Ramos (cell line): ENCODE data around the gene C6orf132.

Experiments
- in situ Hi-C: fragments of 300-500 bp; cut with MboI; formaldehyde crosslinking; loops from one replicate; pipeline ENCODE4 v1.14.3; 2022; ENCODE audit warnings: low sequenced_read_pairs; ENCODE audit not compliant: unreplicated experiment

Gene C6orf132

GRCh38 chr6:42138190-42138589, 4.2 kb downstream of the C6orf132 start:
- in situ Hi-C loops = no loop called here

GRCh38 chr6:42137194-42137753, 5.1 kb downstream of the C6orf132 start:
- in situ Hi-C loops = no loop called here

DNA sequence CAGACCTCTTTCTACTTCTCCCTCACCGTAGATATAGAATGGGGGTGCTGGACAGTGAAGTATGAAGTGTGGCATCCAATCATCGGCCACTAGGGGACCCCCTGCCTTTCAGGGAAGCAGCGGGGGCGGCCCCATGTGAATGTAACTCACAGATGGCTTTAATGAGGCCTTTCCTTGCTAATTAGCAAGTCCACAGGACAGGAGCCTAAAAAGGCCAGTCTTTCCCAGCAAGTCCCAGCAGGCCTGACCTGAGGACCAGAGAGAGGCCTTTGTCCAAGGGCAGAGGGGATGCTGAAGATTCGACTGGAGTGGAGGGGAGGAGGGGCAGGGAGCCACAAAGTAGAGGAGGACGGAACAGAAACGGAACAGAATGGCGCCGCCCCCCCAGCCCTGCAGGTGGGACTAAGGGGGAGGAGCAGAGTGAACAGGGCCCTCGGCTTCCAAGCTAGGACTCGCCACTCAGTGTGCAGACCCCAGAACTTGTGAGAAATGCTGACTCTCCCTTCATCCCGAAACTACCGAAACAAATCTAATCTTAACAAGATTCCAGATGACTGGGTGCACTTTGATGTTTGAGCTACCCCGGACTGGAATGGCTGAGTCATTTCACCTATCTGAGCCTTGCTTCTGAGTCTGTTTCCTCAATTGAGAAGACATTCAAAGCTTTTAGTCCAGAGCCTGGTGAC, 5.8 kb downstream of the C6orf132 start:
- in situ Hi-C loops = no loop called here

DNA sequence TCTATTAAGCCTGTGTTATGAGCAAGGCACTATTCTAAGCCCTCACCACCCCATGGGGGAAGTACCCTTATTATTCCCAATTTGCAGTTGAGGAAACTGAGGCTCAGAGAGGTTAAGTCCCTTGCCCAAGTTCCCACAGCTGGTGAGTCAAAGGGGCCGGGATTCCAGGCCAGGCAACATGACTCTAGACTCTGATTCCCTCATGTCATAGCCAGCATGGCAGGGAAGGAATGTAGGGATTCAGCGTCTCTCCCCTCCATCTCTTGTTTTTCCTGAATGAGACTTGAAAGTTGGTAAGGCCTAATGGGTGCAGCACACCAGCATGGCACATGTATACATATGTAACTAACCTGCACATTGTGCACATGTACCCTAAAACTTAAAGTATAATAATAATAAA, 6.7 kb downstream of the C6orf132 start:
- in situ Hi-C loops = no loop called here

DNA sequence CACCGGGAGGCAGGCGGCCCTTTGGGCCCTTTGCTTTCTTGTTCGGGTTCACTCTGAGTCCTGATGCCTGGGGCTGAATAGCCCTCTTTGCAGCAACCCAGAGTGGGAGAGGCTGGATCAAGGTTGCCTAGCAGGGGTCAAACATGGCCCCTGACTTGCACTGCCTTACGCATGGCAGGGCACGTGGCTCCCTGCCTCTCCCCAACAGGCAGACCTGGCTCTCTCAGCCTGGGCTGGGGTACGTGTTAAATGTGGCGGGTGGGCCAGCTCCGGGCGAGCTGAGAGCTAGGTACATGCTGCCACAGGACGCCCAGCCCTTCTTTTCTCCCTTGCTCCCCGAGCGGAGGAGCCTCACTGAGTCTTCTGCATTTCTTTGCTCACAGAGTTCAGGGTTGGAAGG, 7.3 kb downstream of the C6orf132 start:
- in situ Hi-C loops = no loop called here

DNA sequence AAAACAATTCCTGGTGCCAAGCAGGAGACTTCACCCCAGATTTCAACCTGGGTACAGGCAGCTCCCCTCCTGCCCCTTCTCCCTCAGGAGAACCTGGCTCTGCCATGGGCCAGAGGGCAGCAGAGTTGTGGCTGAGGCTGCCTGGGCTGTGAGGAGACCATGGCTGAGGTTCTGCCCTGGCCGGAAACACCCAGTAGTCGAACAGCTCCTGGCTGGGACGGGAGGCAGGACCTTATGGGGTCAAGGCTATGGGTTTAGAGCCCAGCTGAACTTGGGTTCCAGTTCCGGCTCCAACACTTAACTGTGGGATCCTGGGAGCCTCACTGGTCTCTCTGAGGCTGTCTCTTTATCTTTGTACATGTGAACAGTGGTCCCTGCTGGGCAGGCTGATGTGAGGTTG, 8.5 kb downstream of the C6orf132 start:
- in situ Hi-C loops = no loop called here

DNA sequence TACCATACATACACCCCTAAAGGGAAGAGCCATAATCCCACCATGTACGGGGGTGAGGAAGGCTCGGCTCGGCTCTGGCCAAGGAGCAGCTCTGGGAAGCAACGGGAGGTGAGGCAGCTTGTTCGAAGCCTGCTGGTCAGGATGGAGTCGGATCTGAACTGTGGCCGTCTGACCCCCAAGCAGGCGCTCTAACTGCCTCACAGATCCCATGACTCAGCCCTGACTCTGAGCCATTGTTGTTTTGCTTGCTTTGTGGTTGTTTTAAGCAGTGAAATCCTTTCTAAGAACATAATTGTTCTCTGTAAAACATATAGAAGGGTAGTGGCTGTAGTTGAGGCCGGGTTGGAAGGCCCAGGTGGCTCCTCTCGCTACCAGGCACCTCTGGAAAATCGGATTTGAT, 10.9 kb downstream of the C6orf132 start:
- in situ Hi-C loops = no loop called here

DNA sequence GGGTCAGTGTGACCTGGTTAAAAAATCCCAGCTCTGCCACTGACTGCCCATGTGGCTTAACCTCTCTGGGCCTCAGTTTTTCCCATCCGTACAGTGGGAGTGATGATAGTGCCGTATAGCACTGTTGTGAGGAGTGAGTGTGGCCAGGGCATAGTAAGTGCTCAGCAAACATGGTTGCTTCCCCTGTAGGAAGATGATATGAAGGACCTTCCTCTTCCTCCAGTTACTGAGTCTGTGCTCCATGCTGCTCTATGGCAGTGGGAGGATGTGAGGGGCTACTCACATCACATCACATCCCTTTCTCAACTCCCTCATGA, 13.1 kb downstream of the C6orf132 start:
- in situ Hi-C loops = no loop called here

GRCh38 chr6:42128460-42129359, 13.7 kb downstream of the C6orf132 start:
- in situ Hi-C loops = no loop called here

DNA sequence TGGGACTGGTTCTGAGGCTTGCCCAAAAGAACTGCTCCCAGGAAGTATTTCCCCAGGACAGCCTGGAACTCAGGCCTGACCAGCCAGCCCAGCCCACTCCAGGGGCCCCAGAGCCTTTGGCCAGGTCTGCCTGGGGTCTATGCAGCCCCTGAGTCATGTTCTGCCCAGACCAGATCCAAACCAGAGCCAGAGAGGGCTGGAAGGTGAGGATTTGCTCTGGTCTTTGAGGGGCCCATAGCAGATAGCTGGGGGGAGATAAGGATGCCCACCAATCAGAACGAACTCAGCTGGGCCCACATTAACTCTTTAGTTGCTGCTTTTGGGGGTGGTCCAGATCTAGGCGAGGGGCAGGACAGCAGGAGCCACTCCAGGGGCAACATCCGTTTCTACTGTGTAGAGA, 16.8 kb downstream of the C6orf132 start:
- in situ Hi-C loops = no loop called here

DNA sequence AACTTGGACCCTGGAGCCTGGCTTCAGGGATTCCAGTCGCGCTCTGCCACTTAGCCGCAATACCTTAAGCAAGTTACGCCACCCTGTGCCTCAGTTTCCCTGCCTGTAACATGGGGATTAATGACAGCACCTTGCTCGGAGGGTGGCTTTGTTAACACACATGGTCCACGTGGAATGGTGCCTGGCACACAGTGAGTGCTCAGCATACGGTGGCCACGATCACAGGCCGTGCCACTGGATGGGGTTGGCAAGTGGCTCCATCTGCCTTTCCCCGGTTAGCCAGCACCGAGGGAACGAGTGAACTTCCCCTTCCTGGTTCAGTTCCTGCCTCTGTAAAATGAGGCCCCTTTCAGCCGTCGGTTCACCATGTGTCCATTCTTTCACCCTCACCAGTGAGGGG, 17.2 kb downstream of the C6orf132 start:
- in situ Hi-C loops = no loop called here

- in situ Hi-C loops = no loop called here
These were observed 18.1 kb downstream of the C6orf132 start for GRCh38 chr6:42124223-42124836.

- in situ Hi-C loops = no loop called here
These were observed 18.9 kb downstream of the C6orf132 start for GRCh38 chr6:42123379-42124103.

GRCh38 chr6:42120895-42121865, 21.2 kb downstream of the C6orf132 start:
- in situ Hi-C loops = no loop called here

- in situ Hi-C loops = no loop called here
These were observed 24.0 kb downstream of the C6orf132 start for GRCh38 chr6:42118162-42119001.

DNA sequence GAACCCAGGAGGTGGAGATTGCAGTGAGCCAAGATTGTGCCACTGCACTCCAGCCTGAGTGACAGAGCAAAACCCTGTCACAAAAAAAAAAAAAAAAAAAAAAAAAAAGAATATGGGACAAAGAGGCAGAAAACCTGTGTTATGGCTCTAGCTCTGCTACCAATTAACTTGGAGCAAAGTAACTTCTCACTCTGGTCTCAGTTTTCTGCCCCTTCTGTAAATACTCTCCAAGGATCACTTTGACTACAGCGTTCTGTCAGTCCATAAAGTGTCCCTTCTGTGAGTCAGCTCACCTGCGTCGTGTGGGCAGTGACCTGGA, 24.6 kb downstream of the C6orf132 start:
- in situ Hi-C loops = no loop called here

DNA sequence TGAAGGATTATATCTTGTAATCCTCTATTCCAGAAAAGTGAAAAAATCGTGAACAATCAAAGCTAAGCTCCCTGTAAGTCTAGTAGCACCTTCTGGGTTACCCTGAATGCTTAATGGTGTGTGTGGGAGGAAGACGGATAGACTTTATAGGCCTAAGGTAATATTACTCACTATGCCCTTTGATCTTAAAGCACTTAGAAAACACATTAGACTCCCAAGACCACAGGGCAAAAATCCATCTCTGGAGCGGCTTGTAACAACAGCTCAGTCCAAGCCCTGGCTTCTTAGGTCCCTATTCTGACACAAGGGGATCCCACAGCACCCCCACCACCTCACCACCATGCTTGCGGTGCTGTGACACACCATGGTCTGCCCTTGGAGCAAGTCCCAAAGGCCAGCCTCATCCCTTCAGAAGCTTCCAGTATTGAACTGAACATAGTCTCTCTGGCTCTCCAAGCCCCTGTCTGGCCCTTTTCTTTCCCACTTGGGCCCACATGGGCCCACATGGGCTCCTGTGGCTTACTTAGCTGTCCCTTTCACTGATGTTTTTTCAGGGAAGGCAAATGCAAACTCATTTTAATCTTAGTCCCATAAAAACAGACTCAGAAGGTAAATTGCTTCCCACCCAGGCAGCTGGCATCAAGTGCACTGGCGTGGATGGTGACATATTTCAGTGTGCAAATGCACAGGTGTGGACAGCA, 28.3 kb downstream of the C6orf132 start:
- in situ Hi-C loops = no loop called here

GRCh38 chr6:42112351-42112750, 30.1 kb downstream of the C6orf132 start:
- in situ Hi-C loops = no loop called here
